OCI-LY3 (cell line): ENCODE results near the gene ZSCAN20.

ENCODE experiments used
- CTCF ChIP-seq: fragments of 200-600, 300-600 bp; sonication (generic); IDR thresholded peaks from 2 replicates; pipeline ENCODE4 v1.5.1; 2014; ENCODE audit warnings: antibody characterized with exemption, low read length, low read depth
- EZH2phosphoT487 ChIP-seq: fragments of 200-600 bp; shearing (Covaris generic); IDR thresholded peaks from 2 replicates; pipeline ENCODE4 v1.6.1; 2018; ENCODE audit warnings: antibody characterized with exemption, mixed run types, low read depth

DNA sequence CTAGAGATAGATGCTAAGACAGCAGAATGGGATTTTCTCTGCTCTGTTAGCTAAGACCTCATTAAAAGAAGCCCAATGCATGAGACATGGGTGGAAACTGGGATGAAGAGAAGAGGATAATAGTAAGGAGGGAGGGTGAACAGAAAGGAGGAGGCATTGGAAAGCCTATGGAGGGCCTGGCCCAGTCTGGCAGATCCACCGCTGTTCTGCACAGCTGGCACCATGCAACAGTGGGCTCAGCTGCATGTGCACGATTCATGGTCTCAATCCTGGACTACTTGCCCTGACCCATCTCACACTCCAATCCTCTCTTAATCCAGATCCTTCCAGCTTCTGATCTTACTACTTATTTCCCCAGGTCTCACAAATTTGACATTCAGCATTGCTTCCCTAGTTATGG lies 43.8 kb upstream of the ZSCAN20 start:
- TF ChIP-seq CTCF (no peak), EZH2phosphoT487 (no peak)
